ENCODE measurements around the gene MMP20. TPM values are rescaled to one million over a fixed set of nuclear protein-coding genes. Genes with fewer than 3 reads are reported as not detected.

MMP20 gene
- polyA plus RNA-seq, 2 of the 4 experiments (the other 2 are of a cell fraction), result not detected

DNA sequence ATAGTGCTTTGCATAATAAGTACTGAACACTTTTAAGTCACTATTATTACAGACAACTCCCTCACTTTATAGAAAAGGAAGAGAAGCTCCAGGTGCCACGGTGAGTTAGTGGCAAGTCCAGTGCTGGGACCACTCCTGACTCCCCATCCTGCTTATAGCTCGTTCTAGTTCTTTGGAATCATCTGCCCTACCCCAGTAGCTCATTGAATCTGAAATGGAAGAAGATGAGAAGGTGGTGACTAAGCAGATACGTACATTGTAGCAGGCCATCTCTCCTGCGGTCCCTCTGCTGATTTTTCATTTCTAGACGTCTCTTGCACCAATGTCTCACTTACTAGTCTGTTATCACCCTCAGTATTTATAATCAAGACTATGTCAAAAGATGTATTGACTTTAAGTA lies 21.6 kb downstream of the MMP20 start:
- DNase-seq (ENCODE audit: low read depth in 1 of 2, low spot score in 1 of 2) (no peak), ATAC-seq (no peak), FAIRE-seq (no peak)
- H3K4me2 ChIP-seq, result peak overlapping the region; percentile 5; the same call in 1 of the 3 replicates
- CTCF ChIA-PET, result interaction anchor here (0.8 to 4.9 kb wide), 5 partner anchors 9 to 335 kb away, joined by 3 to 46 read pairs (median 3); no protein-coding TSS in a partner anchor
- no peak overlapping the region for H3K4me3 ChIP-seq
- 77% methylated on average over 4 of the region's 5 CpGs for WGBS (ENCODE audit: missing lambda C conversion rate)
- H3K9me3 ChIP-seq, result no peaks in the 10 kb centered on the region
- POLR2A ChIA-PET, result no interaction called here
- TF ChIP-seq RARB (CRISPR knock-in tag; IDR thresholded peaks at IDR 0.05) (no peak), ZSCAN20 (CRISPR knock-in tag; IDR thresholded peaks at IDR 0.05) (no peak), HDAC2 (IDR thresholded peaks at IDR 0.05) (no peak), HOXB13 (CRISPR knock-in tag; IDR thresholded peaks at IDR 0.05; ENCODE audit: low read depth) (no peak), HEYL (CRISPR knock-in tag; IDR thresholded peaks at IDR 0.05) (no peak)
- TF ChIP-seq, protein P1, sequence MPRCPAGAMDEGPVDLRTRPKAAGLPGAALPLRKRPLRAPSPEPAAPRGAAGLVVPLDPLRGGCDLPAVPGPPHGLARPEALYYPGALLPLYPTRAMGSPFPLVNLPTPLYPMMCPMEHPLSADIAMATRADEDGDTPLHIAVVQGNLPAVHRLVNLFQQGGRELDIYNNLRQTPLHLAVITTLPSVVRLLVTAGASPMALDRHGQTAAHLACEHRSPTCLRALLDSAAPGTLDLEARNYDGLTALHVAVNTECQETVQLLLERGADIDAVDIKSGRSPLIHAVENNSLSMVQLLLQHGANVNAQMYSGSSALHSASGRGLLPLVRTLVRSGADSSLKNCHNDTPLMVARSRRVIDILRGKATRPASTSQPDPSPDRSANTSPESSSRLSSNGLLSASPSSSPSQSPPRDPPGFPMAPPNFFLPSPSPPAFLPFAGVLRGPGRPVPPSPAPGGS (IDR thresholded peaks at IDR 0.05), result no peak
- TF ChIP-seq, protein P2, sequence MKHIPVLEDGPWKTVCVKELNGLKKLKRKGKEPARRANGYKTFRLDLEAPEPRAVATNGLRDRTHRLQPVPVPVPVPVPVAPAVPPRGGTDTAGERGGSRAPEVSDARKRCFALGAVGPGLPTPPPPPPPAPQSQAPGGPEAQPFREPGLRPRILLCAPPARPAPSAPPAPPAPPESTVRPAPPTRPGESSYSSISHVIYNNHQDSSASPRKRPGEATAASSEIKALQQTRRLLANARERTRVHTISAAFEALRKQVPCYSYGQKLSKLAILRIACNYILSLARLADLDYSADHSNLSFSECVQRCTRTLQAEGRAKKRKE (CRISPR knock-in tag; IDR thresholded peaks at IDR 0.05; ENCODE audit: low read depth), result no peak
- peaks cover 35% of the 10 kb centered on the region for H3K4me1 ChIP-seq
- H3K27ac ChIP-seq, result peak overlapping the region; percentile 60 to 77

DNA sequence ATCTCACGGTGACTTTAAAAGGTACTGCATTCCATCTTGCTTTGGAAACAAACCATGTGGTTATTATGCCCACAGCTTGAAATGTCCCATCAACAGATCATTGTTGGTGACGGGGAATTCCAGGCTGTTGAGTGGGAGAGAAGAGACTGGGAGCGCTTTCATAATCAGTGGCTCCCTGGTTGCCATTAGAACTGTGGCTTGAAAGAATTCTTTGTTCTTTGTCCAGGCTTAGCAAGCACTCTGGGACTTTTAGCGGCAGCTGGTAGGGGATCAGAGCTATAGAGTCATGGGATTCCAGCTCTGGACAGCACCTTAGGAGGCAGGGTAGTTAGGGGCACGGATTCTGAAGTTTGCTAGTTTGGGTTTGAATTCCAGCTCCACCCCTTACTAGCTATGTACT lies 22.0 kb downstream of the MMP20 start:
- TF ChIP-seq HOXB5 (CRISPR knock-in tag; IDR thresholded peaks at IDR 0.05) (no peak), ZC3H11A (IDR thresholded peaks at IDR 0.05) (no peak), RNF2 (IDR thresholded peaks at IDR 0.05; ENCODE audit: borderline replicate concordance, low read depth) (no peak)
- TF ChIP-seq, protein P3, sequence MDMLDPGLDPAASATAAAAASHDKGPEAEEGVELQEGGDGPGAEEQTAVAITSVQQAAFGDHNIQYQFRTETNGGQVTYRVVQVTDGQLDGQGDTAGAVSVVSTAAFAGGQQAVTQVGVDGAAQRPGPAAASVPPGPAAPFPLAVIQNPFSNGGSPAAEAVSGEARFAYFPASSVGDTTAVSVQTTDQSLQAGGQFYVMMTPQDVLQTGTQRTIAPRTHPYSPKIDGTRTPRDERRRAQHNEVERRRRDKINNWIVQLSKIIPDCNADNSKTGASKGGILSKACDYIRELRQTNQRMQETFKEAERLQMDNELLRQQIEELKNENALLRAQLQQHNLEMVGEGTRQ (IDR thresholded peaks at IDR 0.05), result no peak
- no peaks in the 10 kb centered on the region for H3K9me3 ChIP-seq
- ChIA-PET CTCF (interaction anchor here (0.8 to 4.9 kb wide), 6 partner anchors 10 to 335 kb away, joined by 3 to 46 read pairs (median 4); no protein-coding TSS in a partner anchor), POLR2A (no interaction called here)
- ATAC-seq (no peak), DNase-seq (ENCODE audit: low read depth in 1 of 2, low spot score in 1 of 2) (no peak), FAIRE-seq (no peak)
- H3K4me1 ChIP-seq, result peaks cover 36% of the 10 kb centered on the region
- H3K27ac ChIP-seq, result peak overlapping the region; percentile 60 to 77
- 67% methylated on average over 5 of the region's 5 CpGs for WGBS (ENCODE audit: missing lambda C conversion rate)
- no peak overlapping the region for H3K4me3 ChIP-seq
- 0 out of 3 replicates have a peak overlapping the region, but pooled peaks have one; percentile 5 for H3K4me2 ChIP-seq

DNA sequence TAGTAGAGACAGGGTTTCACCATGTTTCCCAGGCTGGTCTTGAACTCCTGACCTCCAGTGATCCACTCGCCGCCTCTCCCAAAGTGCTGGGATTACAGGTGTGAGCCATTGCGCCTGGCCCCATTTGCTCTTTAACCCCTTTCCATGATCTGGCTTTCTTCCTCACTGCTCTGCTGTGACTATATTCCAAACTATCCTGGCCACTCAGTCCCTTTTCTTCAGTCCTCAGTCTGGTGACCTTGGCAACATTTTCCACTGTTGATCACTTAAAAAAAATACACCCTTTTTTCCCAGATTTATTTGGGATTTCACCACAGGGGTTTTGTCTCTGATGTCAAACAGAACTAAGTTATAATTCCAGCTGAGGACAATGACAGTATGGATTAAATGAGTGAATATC lies 24.5 kb downstream of the MMP20 start:
- Histone ChIP-seq H3K9me3 (no peaks in the 10 kb centered on the region), H3K4me1 (peaks cover 43% of the 10 kb centered on the region), H3K4me2 (peak overlapping the region; percentile 76), H3K27ac (peak overlapping the region; percentile 91 to 95), H3K4me3 (no peak overlapping the region)
- DNase-seq (ENCODE audit: low read depth in 1 of 2, low spot score in 1 of 2) (peak; percentile 4 to 46), ATAC-seq (no peak), FAIRE-seq (no peak)
- POLR2A ChIA-PET, result interaction anchor here (1.1 kb wide), 1 partner anchor 37 kb away, joined by 3 read pairs; no protein-coding TSS in a partner anchor
- CTCF ChIA-PET, result interaction anchor here (1.1 to 4.9 kb wide), 4 partner anchors 12 to 105 kb away, joined by 3 to 46 read pairs (median 6); no protein-coding TSS in a partner anchor
- WGBS (ENCODE audit: missing lambda C conversion rate), result 66% methylated on average over 3 of the region's 3 CpGs
- TF ChIP-seq HOXB5 (CRISPR knock-in tag; IDR thresholded peaks at IDR 0.05), result no peak
- TF ChIP-seq EHMT2 (IDR thresholded peaks at IDR 0.05; ENCODE audit: low read depth), result no peak
- no peak for TF ChIP-seq FOSB (CRISPR knock-in tag; IDR thresholded peaks at IDR 0.05)
- no peak for TF ChIP-seq HEYL (CRISPR knock-in tag; IDR thresholded peaks at IDR 0.05)
- TF ChIP-seq NPAS2 (CRISPR knock-in tag; IDR thresholded peaks at IDR 0.05; ENCODE audit: borderline replicate concordance), result no peak
- no peak for TF ChIP-seq FOSL2 (IDR thresholded peaks at IDR 0.05)
- TF ChIP-seq FOSL2 (CRISPR knock-in tag; IDR thresholded peaks at IDR 0.05), result no peak
- TF ChIP-seq HOXA7 (CRISPR knock-in tag; IDR thresholded peaks at IDR 0.05), result no peak
- TF ChIP-seq JUN (IDR thresholded peaks at IDR 0.05), result no peak

All from A549 (cell line).